IPS-18c (cell line): ENCODE measurements around the gene ERMN.

Experiments used
- H3K4me3 ChIP-seq: 2 replicates; pipeline ENCODE4 v1.7.0; 2013; ENCODE audit warnings: low read depth, mild to moderate bottlenecking, low read length, moderate library complexity; ENCODE audit not compliant: insufficient read depth
- H3K9me3 ChIP-seq: one replicate; pipeline ENCODE4 v1.6.1; 2013; ENCODE audit warnings: mild to moderate bottlenecking, low read length, moderate library complexity; ENCODE audit not compliant: control insufficient read depth, insufficient read depth

The ERMN gene

GRCh38 chr2:157269060-157269459 lies 56.6 kb downstream of the ERMN start:
- H3K9me3 ChIP-seq, result no peaks in the 10 kb centered on the region
- H3K4me3 ChIP-seq, result no peak overlapping the region
